ENCODE data around the gene SLIT3. TPM values are rescaled to one million over a fixed set of nuclear protein-coding genes. Genes with fewer than 3 reads are reported as not detected.

The SLIT3 gene
- total RNA-seq, 4 donors from 2014 or later: 0.97 to 6.1 (median 3.4) TPM

DNA sequence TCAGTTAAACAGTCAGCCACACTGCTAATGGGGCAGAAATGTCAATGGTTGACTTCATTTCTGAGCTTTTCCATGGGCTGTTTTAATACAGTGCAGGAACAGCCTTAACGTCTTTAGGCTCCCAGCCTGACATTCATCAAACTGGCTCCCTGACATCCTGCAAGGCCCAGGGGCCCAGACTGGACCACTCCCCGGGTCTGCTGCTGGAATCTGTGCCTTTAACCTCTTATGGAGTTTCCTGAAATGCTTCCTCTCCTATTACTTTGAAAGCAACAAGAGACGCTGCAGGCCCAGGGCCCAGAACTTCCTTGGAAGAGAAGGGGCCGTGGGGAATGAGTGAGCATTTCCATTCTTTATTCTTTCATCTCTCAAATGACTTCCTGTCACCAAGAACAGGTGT is 504.9 kb downstream of the SLIT3 start:
- Histone ChIP-seq H3K36me3 (no peaks in the 10 kb centered on the region), H3K27me3 (no peaks in the 10 kb centered on the region), H3K4me1 (no peaks in the 10 kb centered on the region), H3K4me3 (no peak overlapping the region), H3K27ac (no peak overlapping the region), H3K9me3 (no peaks in the 10 kb centered on the region)
- ATAC-seq (no peak), DNase-seq (no peak)
- in situ Hi-C loops (cut with MboI; ENCODE audit: low sequenced_read_pairs in 4 of 4): no loop called here
- intact Hi-C loops (cut with DNase I; ENCODE audit: low total_unique reads): no loop called here
- no peak for TF ChIP-seq POLR2A (IDR thresholded peaks at IDR 0.05)
- TF ChIP-seq, protein P1, sequence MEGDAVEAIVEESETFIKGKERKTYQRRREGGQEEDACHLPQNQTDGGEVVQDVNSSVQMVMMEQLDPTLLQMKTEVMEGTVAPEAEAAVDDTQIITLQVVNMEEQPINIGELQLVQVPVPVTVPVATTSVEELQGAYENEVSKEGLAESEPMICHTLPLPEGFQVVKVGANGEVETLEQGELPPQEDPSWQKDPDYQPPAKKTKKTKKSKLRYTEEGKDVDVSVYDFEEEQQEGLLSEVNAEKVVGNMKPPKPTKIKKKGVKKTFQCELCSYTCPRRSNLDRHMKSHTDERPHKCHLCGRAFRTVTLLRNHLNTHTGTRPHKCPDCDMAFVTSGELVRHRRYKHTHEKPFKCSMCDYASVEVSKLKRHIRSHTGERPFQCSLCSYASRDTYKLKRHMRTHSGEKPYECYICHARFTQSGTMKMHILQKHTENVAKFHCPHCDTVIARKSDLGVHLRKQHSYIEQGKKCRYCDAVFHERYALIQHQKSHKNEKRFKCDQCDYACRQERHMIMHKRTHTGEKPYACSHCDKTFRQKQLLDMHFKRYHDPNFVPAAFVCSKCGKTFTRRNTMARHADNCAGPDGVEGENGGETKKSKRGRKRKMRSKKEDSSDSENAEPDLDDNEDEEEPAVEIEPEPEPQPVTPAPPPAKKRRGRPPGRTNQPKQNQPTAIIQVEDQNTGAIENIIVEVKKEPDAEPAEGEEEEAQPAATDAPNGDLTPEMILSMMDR (IDR thresholded peaks at IDR 0.05 in 4 of 5, conservative IDR thresholded peaks at IDR 0.05 in 1 of 5): no peak

DNA sequence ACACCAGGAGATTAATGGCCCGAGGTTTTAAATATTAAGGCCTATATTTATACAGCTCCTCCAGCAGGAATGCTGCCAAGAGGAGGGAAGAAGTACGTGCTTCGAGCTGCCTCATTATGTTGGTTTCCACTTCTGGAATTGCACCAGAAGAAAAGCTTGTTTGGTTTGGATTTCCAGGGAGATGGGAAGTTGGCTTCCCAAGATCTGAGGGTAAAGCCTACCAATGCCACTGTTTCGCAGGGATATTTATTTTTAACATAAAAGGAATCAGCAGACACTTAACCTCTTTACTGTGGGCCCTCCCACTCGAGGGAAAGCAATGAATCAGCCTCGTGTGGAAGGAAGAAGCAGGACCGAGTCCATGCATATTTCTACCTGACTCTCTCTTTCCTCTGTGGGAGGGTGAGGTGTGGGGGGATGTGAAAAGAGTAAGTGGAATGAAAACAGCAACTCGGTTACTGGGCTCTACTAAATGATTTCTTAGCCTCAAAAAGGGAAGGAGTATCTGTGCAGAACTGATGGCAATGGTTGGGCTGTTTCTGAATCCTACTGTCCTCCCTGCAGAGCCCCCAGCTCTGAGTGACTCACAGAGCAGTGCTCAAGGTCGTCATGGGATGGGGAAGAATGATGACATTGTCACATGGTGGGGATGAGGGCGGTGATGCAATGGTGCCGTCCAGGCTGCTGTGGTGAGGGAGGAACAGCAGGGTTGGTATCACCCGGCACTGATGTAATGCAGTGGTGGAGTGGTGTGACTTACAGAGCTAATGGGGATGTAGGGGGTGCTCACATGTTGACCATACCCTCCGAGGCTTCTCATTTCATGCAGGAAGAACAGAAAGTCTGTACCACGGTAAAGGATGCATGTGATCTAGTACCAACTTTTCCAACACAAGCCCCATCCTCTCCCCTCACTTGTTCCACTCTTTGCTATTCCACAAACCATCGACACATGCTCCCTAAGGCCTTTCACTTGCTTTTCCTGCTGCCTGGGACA is 506.8 kb downstream of the SLIT3 start:
- no peaks in the 10 kb centered on the region for H3K4me1 ChIP-seq
- H3K4me3 ChIP-seq: no peak overlapping the region
- H3K9me3 ChIP-seq: no peaks in the 10 kb centered on the region
- no peak for DNase-seq
- no peak overlapping the region for H3K27ac ChIP-seq
- intact Hi-C loops (cut with DNase I; ENCODE audit: low total_unique reads): no loop called here
- no peak for TF ChIP-seq POLR2A (IDR thresholded peaks at IDR 0.05)
- TF ChIP-seq, protein P1 (IDR thresholded peaks at IDR 0.05 in 4 of 5, conservative IDR thresholded peaks at IDR 0.05 in 1 of 5): no peak
- H3K27me3 ChIP-seq: no peaks in the 10 kb centered on the region
- in situ Hi-C loops (cut with MboI; ENCODE audit: low sequenced_read_pairs in 4 of 4): no loop called here
- ATAC-seq: no peak
- H3K36me3 ChIP-seq: no peaks in the 10 kb centered on the region

DNA sequence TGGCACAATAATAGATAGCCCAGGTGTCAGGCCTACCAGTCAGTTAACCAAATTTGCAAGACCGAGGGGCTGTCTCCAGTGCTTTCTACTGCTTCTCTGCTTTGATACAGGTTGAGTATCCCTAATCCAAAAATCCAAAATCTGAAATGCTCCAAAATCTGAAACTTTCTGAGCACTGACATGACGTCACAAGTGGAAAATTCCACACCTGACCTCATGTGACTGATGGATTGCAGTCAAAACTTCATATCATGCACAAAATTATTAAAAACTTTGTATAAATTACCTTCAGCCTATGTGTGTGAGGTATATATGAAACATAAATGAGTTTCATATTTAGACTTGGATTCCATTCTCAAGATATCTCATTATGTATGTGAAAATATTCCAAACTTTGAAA is 508.3 kb downstream of the SLIT3 start:
- intact Hi-C loops (cut with DNase I; ENCODE audit: low total_unique reads): no loop called here

DNA sequence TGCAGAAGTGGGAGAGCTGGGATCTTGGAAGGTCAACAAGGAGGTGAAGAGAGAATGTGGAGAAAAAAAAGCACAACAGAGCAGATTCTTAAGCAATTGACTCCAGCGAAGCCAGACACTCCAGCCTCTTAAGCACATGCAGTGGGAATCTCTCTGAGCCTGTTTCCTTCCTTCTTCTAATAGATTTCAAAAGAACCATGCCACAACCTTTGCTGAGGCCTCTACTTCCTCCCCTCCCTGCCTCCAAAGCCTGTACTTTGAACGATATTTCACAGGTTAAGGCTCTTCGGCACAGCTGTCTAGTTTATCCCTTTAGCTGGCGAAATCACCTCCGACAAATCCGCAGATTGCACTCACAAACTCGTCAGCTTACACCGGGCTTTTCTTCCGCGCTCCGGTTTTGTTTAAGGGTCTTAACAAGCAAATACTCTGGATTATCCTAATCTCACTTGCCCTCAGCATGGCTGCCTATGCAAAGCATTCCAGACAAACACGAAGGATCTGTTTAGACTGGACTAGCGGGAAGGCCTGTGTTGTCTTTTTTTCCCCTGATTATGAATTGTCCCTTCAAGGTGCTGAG is 510.2 kb downstream of the SLIT3 start:
- no peak overlapping the region for H3K27ac ChIP-seq
- H3K27me3 ChIP-seq: no peaks in the 10 kb centered on the region
- no peak overlapping the region for H3K4me3 ChIP-seq
- TF ChIP-seq POLR2A (IDR thresholded peaks at IDR 0.05): no peak
- TF ChIP-seq, protein P1 (IDR thresholded peaks at IDR 0.05 in 4 of 5, conservative IDR thresholded peaks at IDR 0.05 in 1 of 5): no peak
- DNase-seq: no peak
- in situ Hi-C loops (cut with MboI; ENCODE audit: low sequenced_read_pairs in 4 of 4) (no loop called here), intact Hi-C loops (cut with DNase I; ENCODE audit: low total_unique reads) (no loop called here)
- no peaks in the 10 kb centered on the region for H3K4me1 ChIP-seq
- no peaks in the 10 kb centered on the region for H3K36me3 ChIP-seq
- no peak for ATAC-seq
- H3K9me3 ChIP-seq: no peaks in the 10 kb centered on the region

More for the DNA sequence above, 508.3 kb downstream of the SLIT3 start:
- DNase-seq: no peak
- H3K4me1 ChIP-seq: no peaks in the 10 kb centered on the region
- H3K27ac ChIP-seq: no peak overlapping the region
- no peak overlapping the region for H3K4me3 ChIP-seq
- in situ Hi-C loops (cut with MboI; ENCODE audit: low sequenced_read_pairs in 4 of 4): no loop called here
- no peak for TF ChIP-seq POLR2A (IDR thresholded peaks at IDR 0.05)
- TF ChIP-seq, protein P1 (IDR thresholded peaks at IDR 0.05 in 4 of 5, conservative IDR thresholded peaks at IDR 0.05 in 1 of 5): no peak
- no peaks in the 10 kb centered on the region for H3K27me3 ChIP-seq
- H3K36me3 ChIP-seq: no peaks in the 10 kb centered on the region
- no peaks in the 10 kb centered on the region for H3K9me3 ChIP-seq
- ATAC-seq: no peak

All from gastrocnemius medialis (tissue), 4 donors.